NCI-H748 (cell line): Measurements from ENCODE around the gene PTCRA.
"Not testable (repeated sequence)": the region's sequence is repeated elsewhere in the genome, so short reads cannot be mapped to it uniquely, and the experiment has no call there.

Experiments used
- DNase-seq: peaks from one replicate; lab custom pipeline; 2025; ENCODE audit not compliant: unreplicated experiment; lab: John Stamatoyannopoulos, UW

The PTCRA gene, protein sequence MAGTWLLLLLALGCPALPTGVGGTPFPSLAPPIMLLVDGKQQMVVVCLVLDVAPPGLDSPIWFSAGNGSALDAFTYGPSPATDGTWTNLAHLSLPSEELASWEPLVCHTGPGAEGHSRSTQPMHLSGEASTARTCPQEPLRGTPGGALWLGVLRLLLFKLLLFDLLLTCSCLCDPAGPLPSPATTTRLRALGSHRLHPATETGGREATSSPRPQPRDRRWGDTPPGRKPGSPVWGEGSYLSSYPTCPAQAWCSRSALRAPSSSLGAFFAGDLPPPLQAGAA

DNA sequence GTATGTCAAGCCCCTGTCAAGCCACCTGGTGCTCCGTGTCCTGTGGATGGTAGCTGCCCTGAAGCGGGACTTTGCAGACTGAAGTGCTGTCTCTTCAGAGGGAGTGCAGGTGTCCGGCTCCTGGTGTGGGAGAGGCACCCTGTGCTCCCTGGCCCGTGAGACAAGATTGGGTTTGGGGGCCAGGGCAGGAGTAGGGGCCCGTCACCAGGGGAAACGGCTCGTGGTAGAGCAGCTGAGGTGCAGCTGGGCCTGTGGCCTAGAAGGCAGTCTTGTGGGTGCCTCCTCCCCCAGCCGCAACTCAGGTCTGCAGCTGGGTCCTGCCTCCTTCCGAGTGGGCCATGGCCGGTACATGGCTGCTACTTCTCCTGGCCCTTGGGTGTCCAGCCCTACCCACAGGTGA, at the start of gene PTCRA:
Gene PTCRA (plus strand): TSS at position 322 of the 400 bp plus-strand sequence. CDS start 17 bp downstream, at position 339.
- DNase-seq: no peak

DNA sequence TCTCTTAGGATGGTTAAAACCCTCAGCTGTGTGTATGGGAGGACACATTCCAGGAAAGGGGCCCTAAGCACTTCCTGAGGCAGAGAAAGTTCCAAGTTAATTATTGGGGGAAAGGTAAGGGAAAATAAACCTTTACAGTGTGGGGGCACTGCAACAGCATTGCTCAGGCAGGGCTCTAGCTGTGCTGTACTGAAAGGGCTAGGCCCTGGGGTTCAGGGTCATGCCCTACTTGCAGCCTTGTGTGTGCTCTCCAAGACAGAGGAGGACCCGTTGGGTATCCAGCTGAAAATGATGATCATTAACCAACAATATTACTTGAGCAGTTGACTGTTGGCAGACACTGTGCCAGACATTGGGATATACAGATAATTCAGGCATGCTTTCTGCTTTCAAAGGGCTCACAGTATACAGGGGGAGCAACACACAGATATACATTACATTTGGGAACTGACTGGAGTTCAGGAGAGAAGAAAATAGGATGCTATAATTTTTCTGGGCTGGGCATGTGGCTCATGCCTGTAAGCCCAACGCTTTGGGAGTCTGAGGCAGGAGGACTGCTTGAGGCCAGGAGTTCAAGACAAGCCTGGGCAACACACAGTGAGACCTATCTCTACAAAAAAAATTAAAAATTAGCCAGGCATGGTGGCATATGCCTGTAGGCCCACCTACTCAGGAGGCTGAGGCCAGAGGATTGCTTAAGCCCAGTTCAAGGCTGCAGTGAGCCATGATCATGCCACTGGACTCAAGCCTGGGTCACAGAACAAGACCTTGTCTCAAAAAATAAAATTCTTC, 45.5 kb upstream of the PTCRA start:
- DNase-seq: no peak

DNA sequence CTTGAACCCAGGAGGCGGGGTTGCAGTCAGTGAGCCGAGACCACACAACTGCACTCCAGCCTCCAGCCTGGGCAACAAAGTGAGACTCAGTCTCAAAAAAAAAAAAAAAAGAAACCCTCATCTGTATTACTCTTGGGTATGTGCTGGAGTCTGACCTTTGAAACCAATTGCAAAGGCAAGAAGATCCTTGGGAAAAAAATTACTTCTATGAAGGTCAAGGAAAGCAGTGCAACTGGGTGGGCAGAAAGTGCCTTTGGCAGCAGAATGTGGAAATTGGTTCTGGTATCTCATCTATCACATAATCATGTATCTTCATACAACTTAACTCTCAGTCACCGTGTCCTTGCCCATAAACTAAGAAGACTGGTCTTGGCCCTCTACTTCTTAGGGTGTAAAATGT, 44.1 kb upstream of the PTCRA start:
- no peak for DNase-seq

DNA sequence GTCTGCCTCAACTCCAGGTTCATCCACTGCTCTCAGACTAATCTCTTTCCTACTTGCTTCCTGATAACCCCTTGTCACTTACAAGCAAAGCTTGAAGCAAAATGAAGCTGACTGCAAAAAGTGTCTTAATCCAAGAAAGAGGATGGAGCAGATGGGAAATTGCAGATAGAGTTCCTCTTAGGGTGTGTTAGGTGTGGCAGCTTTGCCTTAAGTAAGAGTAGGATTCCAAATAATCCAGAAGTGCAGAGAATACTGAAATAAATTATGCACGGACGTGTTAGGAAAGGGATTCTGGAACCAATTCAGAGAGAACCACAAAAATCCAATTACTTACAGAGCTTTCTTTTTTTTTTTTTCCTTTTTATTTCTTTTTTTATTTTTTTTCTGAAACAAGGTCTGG, 42.5 kb upstream of the PTCRA start:
- no peak for DNase-seq

DNA sequence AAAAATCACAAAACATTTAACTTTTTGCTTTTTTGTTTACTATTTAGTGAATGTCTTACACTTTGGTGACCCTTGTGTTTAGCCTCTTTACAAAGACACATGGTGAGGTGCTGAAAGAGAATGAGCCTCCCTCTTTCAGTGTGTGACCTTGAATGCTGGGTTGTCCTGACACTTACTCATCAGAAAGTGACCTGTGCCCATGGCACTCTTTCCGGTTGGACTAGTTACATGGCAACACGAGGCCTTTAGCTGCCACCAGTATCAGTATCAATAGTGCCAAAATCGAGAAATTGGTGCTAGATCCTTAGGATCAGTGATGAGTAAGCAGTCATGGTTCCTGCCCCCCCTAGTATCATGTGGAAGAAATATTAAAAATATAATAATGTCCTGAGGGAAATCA, 38.2 kb upstream of the PTCRA start:
- DNase-seq: no peak

DNA sequence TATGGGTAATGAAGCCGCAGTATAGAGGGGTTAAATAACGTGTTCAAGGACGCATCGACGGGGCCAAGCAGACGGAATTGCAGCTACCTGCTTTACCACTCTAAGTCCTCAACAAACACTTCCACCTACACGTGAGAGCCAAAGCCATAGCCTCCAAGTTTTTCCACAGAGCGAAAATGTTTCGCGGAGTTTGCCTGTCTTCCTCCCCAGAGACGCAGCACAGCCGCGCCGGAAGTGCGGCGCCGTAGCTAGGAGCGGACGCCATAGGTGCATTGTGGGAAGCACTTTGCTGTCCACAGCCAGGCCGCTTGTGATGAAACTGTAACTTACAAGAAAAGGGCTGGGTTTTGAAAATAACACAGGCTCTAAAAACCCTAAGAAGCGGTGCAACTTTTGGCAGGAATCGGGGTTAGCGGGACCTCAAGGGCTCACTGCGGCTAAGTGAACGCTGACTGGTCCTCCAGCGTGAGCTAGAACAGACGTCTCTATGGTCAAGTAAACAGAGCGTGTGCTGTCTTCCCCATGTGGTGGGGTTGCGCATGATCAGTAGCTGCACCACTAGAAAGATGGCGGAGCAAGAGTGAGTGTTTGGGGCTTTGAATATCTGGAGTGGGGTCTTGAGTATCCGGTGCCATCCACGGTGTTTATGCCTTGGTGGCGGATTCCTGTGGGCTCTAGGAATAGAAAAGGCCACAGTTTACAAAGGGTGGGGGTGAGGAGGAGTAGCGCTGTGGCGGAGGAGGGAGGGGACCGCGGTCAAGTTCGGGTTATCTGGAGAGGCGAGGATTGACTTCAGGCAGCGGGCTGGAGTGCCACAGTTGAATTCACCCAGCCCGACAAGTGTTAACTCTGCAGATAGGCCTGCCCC, 36.2 kb upstream of the PTCRA start, which contains the start of gene RPL7L1:
Gene RPL7L1 (plus strand): TSS at position 245 of the 868 bp plus-strand sequence. CDS start 295 bp downstream, at position 540.
- peak; percentile 93 for DNase-seq

DNA sequence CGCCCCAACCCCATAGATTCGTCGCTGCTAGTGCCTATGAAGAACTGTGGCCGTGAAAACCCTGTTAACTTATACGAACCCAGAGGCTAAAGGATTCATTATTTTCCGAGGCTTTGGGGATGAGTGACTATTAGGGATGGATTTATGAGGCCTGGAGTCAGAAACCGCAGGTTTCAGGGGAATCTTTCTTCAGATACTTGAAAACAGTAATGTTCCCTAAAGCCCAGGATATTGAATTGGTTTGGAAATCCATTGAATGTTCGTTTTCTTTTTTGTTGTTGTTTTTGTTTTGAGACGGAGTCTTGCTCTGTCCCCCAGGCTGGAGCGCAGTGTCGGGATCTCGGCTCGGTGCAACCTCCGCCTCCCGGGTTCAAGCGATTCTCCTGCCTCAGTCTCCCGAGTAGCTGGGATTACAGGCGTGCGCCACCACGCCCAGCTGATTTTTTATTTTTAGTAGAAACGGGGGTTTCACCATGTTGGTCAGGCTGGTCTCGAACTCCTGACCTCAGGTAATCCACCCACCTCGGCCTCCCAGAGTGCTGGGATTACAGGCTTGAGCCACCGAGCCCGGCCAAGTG, 35.5 kb upstream of the PTCRA start:
- not testable (repeated sequence) for DNase-seq

DNA sequence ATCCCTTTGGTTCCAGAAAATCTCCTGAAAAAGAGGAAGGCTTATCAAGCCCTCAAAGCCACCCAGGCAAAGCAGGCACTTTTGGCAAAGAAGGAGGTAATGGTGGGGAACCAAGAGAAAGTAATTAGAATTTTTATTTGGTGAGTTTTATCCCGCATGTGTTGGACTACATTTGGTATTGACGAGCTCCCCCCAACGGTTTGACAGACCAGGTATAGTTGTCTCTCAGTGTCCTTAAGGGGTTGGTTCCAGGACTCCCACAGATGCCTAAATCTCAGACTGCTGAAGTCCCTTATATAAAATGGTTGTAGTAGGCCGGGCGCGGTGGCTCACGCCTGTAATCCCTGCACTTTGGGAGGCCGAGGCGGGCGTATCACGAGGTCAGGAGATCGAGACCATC, 35.0 kb upstream of the PTCRA start:
- DNase-seq: not testable (repeated sequence)

DNA sequence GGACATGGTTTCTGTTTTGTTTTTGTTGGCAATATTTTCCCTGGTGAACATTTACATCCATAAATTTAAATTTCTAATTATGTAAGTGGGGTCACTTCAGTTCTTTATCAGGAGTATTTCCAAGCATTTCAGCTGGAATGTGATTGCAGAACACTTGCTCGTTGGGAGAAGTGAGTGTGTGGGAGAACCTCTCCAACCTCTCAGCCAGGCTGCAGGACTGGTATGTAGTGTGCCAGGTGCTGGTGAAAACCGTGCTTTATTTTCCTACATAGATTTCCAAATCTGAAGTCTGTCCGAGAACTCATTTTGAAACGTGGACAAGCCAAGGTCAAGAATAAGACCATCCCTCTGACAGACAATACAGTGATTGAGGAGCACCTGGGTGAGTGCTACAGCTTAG, 30.2 kb upstream of the PTCRA start:
- no peak for DNase-seq

DNA sequence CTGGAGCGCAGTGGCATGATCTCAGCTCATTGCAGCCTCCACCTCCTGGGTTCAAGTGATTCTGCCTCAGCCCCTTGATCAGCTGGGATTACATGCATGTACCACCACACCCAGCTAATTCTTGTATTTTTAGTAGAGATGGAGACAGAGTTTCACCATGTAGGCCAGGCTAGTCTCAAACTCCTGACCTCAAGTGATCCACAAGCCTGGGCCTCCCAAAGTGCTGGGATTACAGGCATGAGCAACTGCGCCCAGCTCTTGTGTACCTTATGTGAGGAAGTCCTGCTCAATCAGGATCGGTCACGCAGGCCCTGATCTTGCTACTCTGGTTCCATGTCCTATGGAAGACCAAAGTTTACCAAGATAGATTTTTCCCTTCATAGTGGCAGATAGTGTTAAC, 27.7 kb upstream of the PTCRA start:
- not testable (repeated sequence) for DNase-seq

DNA sequence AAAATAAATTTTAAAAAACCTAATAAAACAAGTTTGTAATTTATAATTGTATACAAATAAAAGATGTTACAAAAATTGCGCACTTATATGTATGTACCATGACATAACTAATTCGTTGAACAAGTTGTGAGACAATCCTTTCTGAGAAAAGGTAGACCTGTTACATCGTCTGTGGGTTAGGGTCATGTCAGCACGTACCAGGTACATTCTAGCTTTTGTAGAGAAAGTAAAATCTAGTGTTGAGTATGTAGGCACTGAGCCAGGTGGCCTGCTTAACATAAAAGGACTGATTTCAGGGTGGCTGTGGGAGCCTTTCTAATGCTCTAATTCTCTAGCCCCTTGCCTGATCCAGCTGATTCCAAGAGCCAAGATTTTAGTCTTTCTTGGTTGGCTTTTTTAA, 26.0 kb upstream of the PTCRA start:
- DNase-seq: no peak

DNA sequence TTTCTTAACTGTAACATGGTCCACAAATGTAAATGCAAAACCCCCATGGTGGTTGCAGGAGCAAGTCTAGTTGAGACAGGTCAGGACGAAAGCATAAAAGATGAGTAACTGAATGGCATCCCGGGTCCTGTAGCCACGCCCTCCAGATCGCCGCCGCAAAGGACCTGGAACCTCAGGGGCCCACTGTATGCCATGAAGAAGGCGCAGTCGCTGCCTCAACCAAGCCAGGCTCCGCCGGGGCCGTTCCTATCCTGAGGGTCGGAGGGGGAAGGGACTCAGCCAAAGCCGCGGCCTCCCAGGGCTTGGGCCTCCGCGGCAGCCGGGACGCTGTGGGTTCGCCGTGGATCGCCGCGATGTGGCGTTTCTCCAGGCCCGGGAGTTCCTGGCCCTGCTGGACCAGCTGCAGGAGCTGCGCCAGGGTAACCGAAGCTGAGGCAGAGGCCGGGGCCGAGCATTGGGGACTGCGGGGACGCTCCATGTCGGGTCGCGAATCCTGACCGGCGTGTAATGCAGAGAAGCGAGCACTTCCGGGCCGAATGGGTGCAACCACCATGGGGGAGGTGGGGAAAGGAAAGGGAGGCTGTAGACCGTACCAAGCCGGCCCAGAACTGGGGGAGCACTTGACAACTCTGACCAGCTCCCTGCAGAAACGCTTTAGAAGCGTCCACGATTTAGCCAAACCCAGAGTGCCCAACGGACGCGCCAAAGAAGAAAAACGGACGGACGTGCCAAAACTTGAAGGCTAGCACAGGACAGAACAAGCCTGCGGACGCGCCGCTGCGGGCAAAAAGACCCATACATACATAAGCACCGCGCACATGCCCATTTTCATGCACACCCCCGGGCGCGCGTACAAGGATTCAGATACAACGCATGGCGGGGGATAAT, 25.3 kb upstream of the PTCRA start:
- peak; percentile 98 for DNase-seq

DNA sequence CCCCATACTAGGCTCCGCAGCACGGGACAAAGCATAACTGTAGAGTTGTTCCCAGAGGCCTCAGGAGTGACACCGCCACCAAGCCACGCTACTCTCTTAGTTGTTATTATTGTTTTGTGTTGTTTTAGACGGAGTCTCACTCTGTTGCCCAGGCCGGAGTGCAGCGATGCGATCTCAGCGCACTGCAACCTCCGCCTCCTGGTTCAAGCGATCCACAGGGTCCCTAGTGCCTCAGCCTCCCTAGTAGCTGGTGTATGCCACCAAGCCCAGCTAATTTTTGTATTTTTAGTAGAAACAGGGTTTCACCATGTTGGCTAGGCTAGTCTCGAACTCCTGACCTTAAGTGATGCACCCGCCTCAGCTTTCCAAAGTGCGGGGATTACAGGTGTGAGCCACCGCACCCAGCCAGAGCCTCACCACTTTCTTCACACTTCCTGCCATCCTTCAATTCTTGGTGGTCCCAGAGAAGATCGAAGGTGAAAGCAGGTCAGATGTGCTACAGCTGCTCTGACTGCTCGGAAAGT, 24.6 kb upstream of the PTCRA start:
- DNase-seq: no peak

DNA sequence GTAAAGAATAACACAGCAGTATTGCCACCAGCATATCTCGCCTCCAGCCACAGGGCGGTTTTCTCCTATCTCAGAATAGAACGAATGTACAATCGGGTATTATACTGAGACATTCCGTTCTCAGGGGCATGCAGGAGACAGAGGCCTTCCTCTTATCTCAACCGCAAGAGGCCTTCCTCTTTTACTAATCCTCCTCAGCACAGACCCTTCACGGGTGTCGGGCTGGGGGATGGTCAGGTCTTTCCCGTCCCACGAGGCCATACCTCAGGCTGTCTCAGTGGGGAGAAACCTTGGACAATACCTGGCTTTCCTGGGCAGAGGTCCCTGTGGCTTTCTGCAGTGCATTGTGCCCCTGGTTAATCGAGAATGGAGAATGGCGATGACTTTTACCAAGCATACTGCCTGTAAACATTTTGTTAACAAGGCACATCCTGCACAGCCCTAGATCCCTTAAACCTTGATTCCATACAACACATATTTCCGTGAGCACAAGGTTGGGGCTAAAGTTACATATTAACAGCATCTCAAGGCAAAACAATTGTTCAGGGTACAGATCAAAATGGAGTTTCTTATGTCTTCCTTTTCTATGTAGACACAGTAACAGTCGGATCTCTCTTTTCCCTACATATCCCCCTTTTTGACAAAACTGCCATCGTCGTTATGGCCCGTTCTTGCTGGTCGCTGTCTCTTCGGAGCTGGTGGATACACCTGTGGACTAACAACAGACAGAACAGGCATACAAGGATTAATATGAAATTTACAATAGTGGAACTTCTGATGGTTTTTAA, 21.6 kb upstream of the PTCRA start:
- DNase-seq: not testable (repeated sequence)

DNA sequence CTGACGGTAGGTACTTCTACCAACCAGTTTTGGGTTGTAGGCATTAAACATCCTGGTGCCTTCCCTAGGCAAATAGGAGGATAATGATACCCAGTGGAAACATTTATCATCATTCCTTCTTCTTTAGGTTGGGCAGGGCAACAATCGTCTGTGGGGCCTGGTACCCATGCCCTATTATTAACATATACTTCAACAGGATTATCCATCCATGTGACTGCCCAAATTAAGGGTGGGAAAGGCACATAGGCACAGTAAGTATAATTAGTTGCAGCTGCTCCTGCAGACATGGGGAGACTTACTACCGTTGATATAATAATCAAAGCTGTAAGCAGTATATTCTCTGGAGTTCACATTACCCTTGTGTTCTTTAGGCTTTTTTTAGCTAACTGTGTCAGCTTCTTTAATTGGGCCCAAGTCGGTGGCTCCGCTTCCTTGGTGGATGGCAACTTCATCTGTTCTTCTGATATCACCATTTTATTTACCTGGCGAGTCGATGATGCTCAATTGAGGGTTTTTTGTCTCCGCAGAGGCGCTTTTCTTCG, 19.6 kb upstream of the PTCRA start:
- DNase-seq: peak; percentile 30

DNA sequence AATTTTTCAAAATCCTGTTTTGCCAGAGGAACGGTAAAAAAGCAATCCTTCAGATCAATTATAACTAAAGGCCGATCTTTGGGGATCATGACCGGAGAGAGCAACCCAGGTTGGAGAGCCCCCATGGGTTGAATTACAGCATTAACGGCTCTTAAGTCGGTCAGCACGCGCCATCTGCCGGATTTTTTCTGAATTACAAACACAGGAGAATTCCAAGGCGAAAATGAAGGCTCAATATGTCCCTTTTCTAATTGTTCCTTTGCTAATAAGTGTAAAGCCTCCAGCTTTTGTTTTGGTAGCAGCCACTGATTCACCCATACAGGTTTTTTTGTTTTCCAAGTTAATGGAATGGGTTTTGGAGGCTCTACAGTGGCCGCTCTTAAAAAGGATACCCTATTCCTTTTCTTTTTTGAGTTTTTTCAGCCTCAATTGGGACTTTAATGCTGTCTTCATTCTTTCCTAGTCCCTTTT, 16.9 kb upstream of the PTCRA start:
- DNase-seq: peak; percentile 88

DNA sequence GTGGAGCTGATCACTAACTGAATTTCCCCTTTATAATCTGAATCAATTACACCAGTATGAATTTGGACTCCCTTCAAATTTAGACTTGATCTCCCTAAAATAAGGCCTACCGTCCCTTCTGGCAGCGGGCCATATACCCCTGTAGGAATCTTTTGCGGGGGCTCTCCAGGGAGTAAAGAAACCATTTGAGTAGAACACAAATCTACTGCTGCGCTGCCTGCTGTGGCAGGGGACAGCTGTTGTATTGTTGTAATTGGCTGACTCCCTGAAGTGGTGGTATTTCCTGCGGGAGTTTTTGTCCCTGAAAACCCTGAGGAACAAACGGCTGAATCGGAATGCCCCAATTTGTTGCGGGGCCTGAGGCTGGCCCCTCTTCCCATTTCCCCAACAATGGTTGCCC, 16.0 kb upstream of the PTCRA start:
- DNase-seq: no peak

DNA sequence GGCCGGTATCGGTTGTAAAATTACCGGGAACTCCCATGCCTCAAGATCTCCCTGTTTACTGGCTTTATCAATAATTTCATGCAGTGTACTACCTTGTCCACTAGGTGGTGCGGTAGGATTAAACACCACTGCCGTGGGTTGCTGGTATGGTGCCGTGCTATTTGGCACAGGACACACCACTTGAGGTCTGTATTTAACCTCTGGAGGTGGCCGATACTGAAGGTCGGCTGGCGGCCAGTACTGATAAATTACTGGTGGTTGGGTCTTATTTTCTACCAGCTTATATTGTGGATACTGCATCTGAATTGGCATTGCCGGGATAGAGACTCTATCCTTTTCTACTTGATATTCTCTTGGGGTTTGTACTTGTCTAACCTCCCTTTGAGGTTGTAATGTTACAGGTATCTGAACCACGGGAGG, 14.3 kb upstream of the PTCRA start:
- peak; percentile 92 for DNase-seq
